ENCODE results near the gene PCDHGA3. TPM values are rescaled to one million over a fixed set of nuclear protein-coding genes. Genes with fewer than 3 reads are reported as not detected.
A peak's percentile ranks its signal among the peaks of the same experiment; 100 is the strongest.
"Not testable (repeated sequence)": the region's sequence is repeated elsewhere in the genome, so short reads cannot be mapped to it uniquely, and the experiment has no call there.

Gene PCDHGA3
- total RNA-seq, 1 experiment from 2014 or later, result 0.12 TPM

- DNase-seq (ENCODE audit: low read depth), result not testable (repeated sequence)
These were observed 2.4 kb downstream of the PCDHGA3 start for GRCh38 chr5:141346017-141346416.

- DNase-seq (ENCODE audit: low read depth), result peak; percentile 86
These were observed 6.4 kb downstream of the PCDHGA3 start, which contains the start of gene PCDHGB1 for GRCh38 chr5:141349917-141350619. Gene PCDHGB1, plus strand, starts transcription at chr5:141350099. Its CDS starts 162 bp downstream, at chr5:141350261.

- no peak for DNase-seq (ENCODE audit: low read depth)
These were observed 8.0 kb downstream of the PCDHGA3 start for GRCh38 chr5:141351591-141351990.

- DNase-seq (ENCODE audit: low read depth), result no peak
These were observed 11.4 kb downstream of the PCDHGA3 start, which contains the start of gene PCDHGA4 for GRCh38 chr5:141354900-141355469. Gene PCDHGA4, plus strand, starts transcription at chr5:141355021. Its CDS starts 87 bp downstream, at chr5:141355108.

- DNase-seq (ENCODE audit: low read depth), result no peak
These were observed 12.0 kb downstream of the PCDHGA3 start for GRCh38 chr5:141355641-141356040.

DNA sequence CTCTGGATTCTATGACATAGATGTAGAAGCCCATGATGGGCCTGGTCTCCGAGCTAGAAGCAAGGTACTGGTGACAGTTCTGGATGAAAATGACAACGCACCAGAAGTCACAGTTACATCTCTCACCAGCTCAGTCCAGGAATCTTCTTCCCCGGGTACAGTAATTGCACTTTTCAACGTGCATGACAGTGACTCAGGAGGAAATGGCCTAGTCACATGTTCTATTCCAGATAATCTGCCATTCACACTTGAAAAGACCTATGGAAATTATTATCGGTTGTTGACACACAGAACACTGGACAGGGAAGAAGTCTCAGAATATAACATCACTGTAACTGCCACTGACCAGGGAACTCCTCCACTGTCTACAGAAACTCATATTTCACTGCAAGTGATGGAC lies 12.5 kb downstream of the PCDHGA3 start:
- DNase-seq (ENCODE audit: low read depth), result no peak

- DNase-seq (ENCODE audit: low read depth), result no peak
These were observed 13.3 kb downstream of the PCDHGA3 start for GRCh38 chr5:141356950-141357349.

DNA sequence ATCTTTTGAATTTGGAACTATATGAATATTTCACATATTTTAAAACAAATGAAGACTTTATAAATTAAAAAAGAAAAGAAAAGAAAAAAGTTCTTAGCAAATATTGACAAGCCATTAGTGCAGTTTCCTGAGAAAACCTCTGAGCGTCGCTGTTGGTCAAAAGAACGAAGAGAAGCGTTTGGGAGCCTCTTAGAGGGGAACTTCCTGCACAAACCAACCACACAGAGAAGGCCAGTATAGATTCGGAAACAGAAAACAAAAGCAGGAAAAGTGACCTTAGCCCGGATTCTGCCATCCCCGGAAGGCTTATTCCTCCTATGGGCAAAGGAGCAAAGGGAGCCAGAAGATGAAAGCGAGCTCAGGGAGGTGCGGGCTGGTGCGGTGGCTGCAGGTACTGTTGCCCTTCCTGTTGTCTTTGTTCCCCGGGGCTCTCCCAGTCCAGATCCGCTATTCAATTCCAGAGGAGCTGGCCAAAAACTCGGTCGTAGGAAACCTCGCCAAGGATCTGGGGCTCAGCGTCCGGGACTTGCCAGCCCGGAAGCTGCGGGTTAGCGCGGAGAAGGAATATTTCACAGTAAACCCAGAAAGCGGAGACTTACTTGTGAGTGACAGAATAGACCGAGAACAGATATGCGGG lies 16.3 kb downstream of the PCDHGA3 start, which contains the start of gene PCDHGB2:
PCDHGB2 (plus strand) TSS at position 205 of the 637 bp plus-strand sequence; CDS start at position 347, 142 bp downstream.
- DNase-seq (ENCODE audit: low read depth), result peak; percentile 74

GRCh38 chr5:141360685-141361084 lies 17.1 kb downstream of the PCDHGA3 start:
- no peak for DNase-seq (ENCODE audit: low read depth)

DNA sequence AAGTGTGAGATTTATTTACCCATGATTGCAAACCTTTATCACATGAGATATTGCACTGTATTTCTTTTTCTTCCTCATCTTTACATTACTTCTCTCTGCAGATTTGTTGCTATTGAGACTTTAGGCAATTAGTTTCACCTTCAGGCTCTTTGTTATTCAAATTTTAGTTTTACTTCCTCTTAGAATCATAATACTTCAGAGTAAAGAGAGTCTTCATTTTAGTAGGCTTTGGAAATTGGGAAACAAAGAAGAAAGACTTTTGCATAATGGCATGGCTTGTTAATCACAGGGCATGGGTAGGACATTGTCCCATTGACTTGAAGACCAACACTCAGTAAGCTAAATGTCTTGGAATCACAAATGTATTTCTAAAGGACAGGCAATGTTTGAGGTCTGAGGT lies 19.1 kb downstream of the PCDHGA3 start:
- DNase-seq (ENCODE audit: low read depth), result no peak

GRCh38 chr5:141363952-141364660 lies 20.5 kb downstream of the PCDHGA3 start, which contains the start of gene PCDHGA5:
Gene PCDHGA5, plus strand, starts transcription at chr5:141364162. Its CDS starts 169 bp downstream, at chr5:141364331.
- DNase-seq (ENCODE audit: low read depth), result peak; percentile 42

- DNase-seq (ENCODE audit: low read depth), result no peak
These were observed 22.6 kb downstream of the PCDHGA3 start for GRCh38 chr5:141366016-141366896.

DNA sequence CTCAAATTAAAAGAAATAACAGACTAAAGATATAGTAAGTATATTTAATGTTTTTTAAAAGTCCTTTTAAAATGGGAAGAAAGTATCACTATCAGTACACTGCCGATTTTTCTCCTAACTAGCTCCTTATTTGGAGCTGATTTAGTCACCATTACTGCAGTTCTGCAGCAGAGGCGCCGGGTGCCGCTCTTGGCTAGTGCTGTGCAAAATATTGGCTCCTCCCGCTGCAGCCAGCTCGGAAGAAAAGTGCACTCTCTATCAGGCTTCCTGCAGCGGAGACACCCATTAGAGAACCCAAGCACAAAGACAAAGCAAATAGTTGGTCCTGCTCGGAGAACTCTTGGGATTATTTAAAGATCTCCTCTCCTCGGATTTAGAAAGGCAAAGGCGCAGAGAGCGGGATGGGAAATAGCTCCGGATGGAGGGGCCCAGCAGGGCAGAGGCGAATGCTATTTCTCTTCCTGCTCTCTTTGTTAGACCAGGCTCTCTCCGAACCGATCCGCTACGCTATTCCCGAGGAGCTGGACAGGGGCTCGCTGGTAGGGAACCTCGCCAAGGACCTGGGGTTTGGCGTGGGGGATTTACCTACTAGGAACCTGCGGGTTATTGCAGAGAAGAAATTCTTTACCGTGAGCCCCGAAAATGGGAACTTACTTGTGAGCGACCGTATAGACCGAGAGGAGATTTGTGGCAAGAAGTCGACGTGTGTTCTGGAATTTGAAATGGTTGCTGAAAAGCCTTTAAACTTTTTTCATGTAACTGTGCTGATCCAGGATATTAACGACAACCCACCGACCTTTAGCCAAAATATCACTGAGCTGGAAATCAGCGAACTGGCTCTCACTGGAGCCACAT lies 26.6 kb downstream of the PCDHGA3 start, which contains the start of gene PCDHGB3:
PCDHGB3 (plus strand) TSS at position 249 of the 855 bp plus-strand sequence; CDS start at position 402, 153 bp downstream.
- DNase-seq (ENCODE audit: low read depth), result peak; percentile 42

- DNase-seq (ENCODE audit: low read depth), result no peak
These were observed 28.2 kb downstream of the PCDHGA3 start for GRCh38 chr5:141371572-141372475.

DNA sequence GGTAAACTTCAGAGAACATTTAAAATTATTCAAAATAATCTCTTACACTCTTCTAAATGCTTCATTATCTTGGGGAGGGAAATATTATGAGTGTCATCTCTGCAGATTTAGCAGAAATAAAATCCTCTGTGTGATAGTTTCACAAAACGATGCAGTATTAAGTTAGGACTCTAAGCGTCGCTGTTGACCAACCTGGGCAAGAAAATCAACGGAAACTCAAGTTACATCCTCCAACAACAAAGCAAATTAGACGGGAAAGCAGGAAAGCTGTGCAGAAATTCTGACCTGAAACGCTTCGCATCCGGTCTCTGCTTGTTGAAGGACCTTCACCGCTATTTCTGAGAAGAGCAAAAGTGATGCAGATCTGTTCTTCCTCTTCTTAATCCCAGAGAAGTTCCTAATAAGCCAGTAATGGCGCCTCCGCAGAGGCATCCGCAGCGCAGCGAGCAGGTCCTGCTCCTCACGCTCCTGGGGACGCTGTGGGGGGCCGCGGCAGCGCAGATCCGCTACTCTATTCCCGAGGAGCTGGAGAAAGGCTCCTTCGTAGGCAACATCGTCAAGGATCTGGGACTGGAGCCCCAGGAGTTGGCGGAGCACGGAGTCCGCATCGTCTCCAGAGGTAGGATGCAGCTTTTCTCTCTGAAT lies 30.2 kb downstream of the PCDHGA3 start, which contains the start of gene PCDHGA6:
PCDHGA6 (plus strand) TSS at position 219 of the 645 bp plus-strand sequence; CDS start at position 412, 193 bp downstream.
- DNase-seq (ENCODE audit: low read depth), result no peak

GRCh38 chr5:141374627-141375026 lies 31.0 kb downstream of the PCDHGA3 start:
- no peak for DNase-seq (ENCODE audit: low read depth)

- not testable (repeated sequence) for DNase-seq (ENCODE audit: low read depth)
These were observed 32.0 kb downstream of the PCDHGA3 start for GRCh38 chr5:141375444-141376155.
